HPDE6-E6E7 (cell line): Measurements from ENCODE around the gene NCAPD3.
"Not testable (repeated sequence)": the region's sequence is repeated elsewhere in the genome, so short reads cannot be mapped to it uniquely, and the experiment has no call there.

Experiments
- DNase-seq: peaks from one replicate; pipeline ENCODE4 v3.0.0; 2011; ENCODE audit warnings: missing footprints; ENCODE audit errors: extremely low spot score

The NCAPD3 gene

GRCh38 chr11:134131628-134132244, 92.0 kb downstream of the NCAPD3 start:
- no peak for DNase-seq

DNA sequence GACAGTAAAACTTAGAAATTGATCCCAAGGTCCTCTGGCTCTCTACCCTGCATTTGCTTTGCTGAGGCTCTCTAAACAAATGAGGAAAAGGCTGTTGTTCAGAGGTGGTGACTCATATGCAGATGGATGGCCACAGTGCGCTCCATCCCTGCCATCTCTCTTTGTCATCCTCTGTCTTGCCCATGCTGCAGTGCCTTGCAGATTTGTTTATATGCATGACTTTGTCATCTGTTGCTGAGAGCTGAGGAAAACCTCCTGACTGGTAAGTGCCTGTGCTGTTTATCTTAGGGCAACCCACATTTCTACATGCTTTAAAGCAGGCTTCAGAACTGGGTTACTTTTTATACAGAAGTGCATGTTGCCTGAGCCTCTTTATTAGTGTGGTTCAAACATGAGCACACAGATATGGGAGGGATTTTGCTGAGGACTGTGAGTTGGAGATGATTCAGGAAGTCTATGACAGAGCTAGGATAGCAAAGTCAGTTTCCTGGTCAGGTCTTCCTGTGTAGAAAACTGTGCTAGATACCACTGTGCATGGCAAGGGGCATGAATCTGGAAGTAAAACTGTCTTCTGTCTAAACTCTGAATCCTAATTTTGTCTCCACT, 97.4 kb downstream of the NCAPD3 start:
- DNase-seq, result no peak

- no peak for DNase-seq
Observed at GRCh38 chr11:134125507-134125906, 98.3 kb downstream of the NCAPD3 start.

- DNase-seq, result no peak
Observed at GRCh38 chr11:134124660-134125451, 98.9 kb downstream of the NCAPD3 start.

- DNase-seq, result no peak
Observed at GRCh38 chr11:134120921-134121526, 102.7 kb downstream of the NCAPD3 start.

DNA sequence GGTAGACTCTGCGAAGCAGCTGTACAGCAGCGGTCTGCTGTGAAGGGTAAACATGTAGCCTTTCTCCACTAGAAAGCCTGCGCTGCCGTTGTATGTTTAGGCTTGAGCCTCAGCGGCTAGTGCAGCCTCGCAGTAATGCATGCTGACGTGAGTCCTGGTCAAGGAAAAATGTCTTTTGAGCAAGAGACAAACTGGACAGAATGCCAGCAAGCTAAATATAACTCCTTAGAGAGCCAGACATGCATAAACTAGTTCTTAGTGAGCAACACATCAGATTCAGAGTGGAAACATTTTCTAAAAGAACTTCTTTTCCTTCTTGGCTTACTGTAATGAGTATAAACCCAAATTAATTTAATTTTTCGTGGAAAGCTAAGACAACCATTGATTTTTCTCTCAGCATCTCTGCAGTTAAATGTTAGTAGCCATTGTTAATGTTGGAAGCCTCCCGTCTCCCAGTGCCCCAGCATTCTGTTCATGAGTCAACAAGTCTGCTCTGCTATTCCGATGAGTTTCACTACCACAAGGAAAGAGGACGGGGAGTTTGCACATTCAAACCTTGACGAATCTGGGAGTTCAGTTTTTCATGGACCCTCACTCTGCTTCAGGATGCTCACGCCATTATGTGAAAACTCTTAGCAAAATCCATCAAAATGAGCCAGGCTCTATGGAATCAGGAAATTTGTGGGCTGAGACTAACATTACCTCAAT, 103.5 kb downstream of the NCAPD3 start:
- no peak for DNase-seq

GRCh38 chr11:134119094-134119493, 104.7 kb downstream of the NCAPD3 start:
- DNase-seq, result no peak

GRCh38 chr11:134118006-134118405, 105.8 kb downstream of the NCAPD3 start:
- no peak for DNase-seq

- DNase-seq, result no peak
Observed at GRCh38 chr11:134116210-134116609, 107.6 kb downstream of the NCAPD3 start.

DNA sequence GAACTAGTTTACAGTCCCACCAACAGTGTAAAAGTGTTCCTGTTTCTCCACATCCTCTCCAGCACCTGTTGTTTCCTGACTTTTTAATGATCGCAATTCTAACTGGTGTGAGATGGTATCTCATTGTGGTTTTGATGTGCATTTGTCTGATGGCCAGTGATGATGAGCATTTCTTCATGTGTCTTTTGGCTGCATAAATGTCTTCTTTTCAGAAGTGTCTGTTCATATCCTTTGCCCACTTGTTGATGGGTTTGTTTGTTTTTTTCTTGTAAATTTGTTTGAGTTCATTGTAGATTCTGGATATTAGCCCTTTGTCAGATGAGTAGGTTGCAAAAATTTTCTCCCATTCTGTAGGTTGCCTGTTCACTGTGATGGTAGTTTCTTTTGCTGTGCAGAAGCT, 110.0 kb downstream of the NCAPD3 start:
- not testable (repeated sequence) for DNase-seq

DNA sequence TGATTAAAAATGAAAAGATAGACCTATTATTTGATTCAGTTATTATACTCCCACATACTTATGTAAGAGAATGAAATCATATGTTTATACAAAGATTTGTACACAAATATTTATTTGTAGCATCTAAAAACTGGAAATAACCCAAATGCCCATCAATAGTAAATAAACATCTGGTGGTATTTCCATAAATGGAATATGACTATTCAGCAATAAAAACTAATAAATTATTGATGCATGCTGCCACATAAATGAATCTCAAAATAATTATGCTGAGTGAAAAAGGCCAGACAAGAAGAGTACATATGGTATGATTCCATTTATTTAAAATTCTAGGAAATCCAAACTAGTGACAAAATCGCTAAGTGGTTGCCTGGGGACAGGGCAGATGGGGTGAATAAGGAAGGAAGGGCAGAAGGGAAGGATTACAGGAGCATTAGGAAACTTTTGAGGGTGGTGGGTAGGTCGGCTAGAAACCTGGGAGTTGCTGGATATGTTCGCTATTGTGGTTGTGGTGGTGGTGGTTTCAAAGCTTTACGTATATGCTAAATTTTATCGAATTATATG, 113.4 kb downstream of the NCAPD3 start:
- no peak for DNase-seq
